Subcutaneous adipose tissue (tissue), 4 donors: ENCODE results near the gene GZF1. TPM values are rescaled to one million over a fixed set of nuclear protein-coding genes. Genes with fewer than 3 reads are reported as not detected.

Experiments used
- CTCF ChIP-seq: fragments of 450-650 bp; IDR thresholded peaks from one replicate; pipeline ENCODE4 v1.5.1; 2016; ENCODE audit warnings: low read depth, mild to moderate bottlenecking, control low read depth, antibody characterized with exemption, moderate library complexity
- total RNA-seq, 4 donors: library from RNA; depleted of rRNA; stranded (reverse); fragments of >200 nt; gene quantifications; one replicate each; pipeline ENCODE4 v1.1.0, GENCODE V29; 2016

The GZF1 gene
- total RNA-seq, result 10 to 100 TPM in 3 of 4 donors, 1 to 10 TPM in 1; 9.2 to 17.2 (median 11.1) TPM

DNA sequence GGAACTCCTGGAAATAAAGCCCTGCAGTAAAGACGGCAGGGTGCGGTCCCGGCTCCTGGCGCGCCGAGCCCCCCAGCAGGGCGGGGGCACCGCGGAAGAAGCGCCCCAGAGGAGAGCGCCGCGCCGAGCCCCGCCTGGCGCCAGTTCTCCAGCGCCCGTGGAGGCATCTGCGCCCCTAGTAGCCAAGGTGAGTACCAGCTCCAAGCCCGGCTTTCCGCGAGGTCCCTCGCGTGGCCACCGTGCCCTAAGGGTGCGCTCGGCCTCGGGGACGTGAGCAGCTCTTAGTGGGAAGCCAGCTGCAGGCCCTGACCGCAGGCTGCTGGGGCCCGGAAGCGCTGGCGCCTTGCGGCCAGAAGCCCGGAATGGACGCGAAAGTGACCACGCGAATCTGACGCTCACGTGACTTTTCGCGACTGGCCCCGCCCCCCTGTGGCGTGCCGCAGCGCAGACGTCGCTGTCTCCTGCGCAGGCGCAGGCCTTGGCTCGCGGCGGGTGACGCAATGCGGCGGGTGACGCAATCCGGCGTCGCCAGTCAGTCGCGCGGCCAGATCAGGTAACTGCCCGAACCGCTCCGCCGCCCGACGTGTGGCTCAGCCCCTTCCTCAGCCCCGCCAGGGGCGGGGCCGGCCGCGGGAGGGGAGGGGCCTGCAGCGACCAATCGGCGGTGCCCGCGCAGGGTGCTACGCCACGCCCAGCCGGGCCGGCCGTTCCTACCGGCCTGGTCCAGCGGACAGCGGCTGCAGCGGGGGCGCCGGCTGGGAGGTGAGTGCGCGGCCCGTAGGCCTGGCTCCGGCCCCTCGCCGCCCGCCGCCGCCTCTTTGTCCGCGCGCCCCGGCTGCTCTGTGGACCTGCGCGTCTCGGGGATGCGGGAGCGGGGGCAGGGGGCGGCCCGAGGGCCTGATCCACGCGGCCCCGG, at the start of gene GZF1:
TSS of gene GZF1 (plus strand) at position 707 of the 916 bp plus-strand sequence. CDS start 2,202 bp downstream, outside the sequence.
- TF ChIP-seq CTCF, result no peak

- no peak for TF ChIP-seq CTCF
Observed at GRCh38 chr20:23313271-23313670, 48.7 kb upstream of the GZF1 start.

DNA sequence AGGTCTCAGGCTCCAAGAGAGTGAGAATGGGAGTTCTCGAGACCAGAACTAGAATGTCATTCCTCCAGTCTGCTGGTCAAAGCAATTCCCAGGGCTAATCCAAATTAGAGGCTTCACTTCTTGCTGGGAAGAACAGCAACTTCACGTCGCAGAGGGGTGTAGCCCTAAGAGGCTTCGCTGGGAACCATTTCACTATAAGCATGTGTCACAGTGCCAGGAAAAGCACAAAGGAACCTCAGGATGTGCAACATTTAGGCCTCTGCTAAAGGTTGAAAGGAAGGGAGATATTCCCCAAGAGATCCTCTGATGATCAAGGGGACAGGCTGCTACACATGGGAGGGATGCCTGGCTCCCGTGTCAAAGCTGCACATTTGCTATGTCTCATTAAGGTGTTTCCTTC, 47.3 kb upstream of the GZF1 start:
- TF ChIP-seq CTCF, result no peak

- no peak for TF ChIP-seq CTCF
Observed at GRCh38 chr20:23315099-23315498, 46.9 kb upstream of the GZF1 start.

- no peak for TF ChIP-seq CTCF
Observed at GRCh38 chr20:23316626-23317025, 45.4 kb upstream of the GZF1 start.

DNA sequence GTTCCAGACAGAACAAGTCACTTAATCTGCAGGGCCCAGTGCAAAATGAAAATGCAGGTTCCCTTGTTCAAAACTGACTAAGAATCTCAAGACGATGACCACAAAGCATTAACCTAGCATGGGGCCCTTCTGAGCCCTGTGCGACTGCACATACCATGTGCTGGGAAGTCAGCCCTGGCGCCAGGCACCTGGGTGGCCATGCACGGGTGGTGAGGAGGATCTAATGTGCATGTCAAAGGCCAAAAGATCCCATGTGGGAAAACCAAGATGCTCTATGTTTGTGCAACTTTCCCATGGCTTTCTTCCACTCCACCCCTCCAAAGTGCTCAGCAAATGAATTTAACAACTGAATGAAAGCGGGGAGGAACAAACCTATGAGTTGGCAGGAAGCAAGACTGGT, 44.9 kb upstream of the GZF1 start:
- TF ChIP-seq CTCF, result no peak

DNA sequence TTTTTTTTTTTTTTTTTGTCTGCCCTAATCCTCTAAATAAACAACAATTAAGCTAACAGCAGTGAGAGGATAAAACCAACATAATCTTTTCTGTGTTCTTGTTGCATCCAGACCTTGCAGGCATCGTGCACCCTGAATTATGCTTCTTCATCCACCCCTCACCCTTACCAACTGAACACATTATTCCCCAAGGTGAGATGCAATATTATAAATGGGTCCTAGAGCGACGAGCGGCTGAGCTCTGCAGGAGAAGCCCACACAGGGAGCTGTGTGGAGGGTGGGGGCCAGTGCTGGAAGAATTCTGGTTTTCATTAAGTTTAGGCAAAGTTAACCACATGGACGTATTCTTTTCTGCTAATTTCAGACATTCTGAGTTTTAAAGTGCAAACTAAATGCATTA, 43.6 kb upstream of the GZF1 start:
- no peak for TF ChIP-seq CTCF
